Suprapubic skin (tissue), 3 donors: ENCODE measurements around the gene DCLK2.

Experiments used
- CTCF ChIP-seq, 2 donors: fragments of 200-600 bp in 1 of 2; fragments of 450-650 bp in 1 of 2; sonication (generic) in 1 of 2; IDR thresholded peaks; one replicate each; pipeline ENCODE4 v1.5.1; 2016 to 2019; ENCODE audit warnings: antibody characterized with exemption in 2 of 2, mild to moderate bottlenecking in 1 of 2, moderate library complexity in 1 of 2
- EP300 ChIP-seq: sonication (generic); formaldehyde crosslinking; IDR thresholded peaks from one replicate; pipeline ENCODE4 v1.6.1; 2017; ENCODE audit warnings: antibody characterized with exemption
- POLR2A ChIP-seq, 2 donors: fragments of 450-650 bp; IDR thresholded peaks; one replicate each; pipeline ENCODE4 v1.6.1; 2017; ENCODE audit warnings: antibody characterized with exemption in 2 of 2, mild to moderate bottlenecking in 2 of 2, moderate library complexity in 2 of 2

DNA sequence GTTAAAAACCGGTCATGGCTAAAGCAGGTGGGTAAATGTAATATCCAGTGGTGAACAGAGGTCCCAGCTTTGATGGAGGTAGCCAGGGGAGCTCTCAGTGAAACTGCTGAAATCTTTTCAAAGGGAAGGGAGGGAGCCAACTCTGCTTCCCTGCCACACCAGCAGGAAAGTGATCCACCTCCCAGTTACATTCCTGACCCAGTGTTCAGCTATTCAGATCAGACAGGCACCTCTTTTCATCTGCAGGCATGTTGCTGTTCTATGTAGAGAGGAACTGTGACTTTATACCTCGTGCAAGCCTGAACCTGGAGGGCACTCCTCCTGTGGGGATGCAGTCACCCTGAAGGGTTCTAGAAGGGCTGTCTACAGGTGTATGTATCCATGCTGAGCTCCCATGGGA is 37.6 kb downstream of the DCLK2 start:
- TF ChIP-seq CTCF (IDR thresholded peaks at IDR 0.05) (no peak), EP300 (no peak), POLR2A (IDR thresholded peaks at IDR 0.05) (no peak)
